Upper lobe of left lung (tissue), 6 donors: ENCODE measurements around the gene AGPAT4. TPM values are rescaled to one million over a fixed set of nuclear protein-coding genes. Genes with fewer than 3 reads are reported as not detected.

Experiments
- ATAC-seq, 2 donors: fragments of 200-7000 bp; cut with Tn5 transposase; one replicate each; pipeline ENCODE4 v1.9.1; 2022; ENCODE audit warnings: mild to moderate bottlenecking in 2 of 2, moderate library complexity in 2 of 2; ENCODE audit not compliant: low FRiP score in 2 of 2
- DNase-seq, 2 donors: peaks; one replicate each; pipeline ENCODE4 v3.0.0-alpha.2; 2019 to 2020
- H3K27ac ChIP-seq, 4 donors: fragments of 200-600 bp; sonication (generic); one replicate each; pipeline ENCODE4 v1.5.1; 2016 to 2019
- H3K27me3 ChIP-seq, 4 donors: fragments of 200-600 bp; sonication (generic); one replicate each; pipeline ENCODE4 v1.5.1; 2017 to 2019
- H3K36me3 ChIP-seq, 4 donors: fragments of 200-600 bp; sonication (generic); one replicate each; pipeline ENCODE4 v1.5.1; 2016 to 2019
- H3K4me1 ChIP-seq, 4 donors: fragments of 200-600 bp; sonication (generic); one replicate each; pipeline ENCODE4 v1.5.1; 2018 to 2019
- H3K4me3 ChIP-seq, 4 donors: fragments of 200-600 bp; sonication (generic); one replicate each; pipeline ENCODE4 v1.5.1; 2017 to 2019; ENCODE audit warnings: mild to moderate bottlenecking in 2 of 4, moderate library complexity in 1 of 4
- H3K9me3 ChIP-seq, 4 donors: fragments of 200-600 bp; sonication (generic); one replicate each; pipeline ENCODE4 v1.5.1; 2018 to 2019
- EP300 ChIP-seq, 4 donors: sonication (generic); formaldehyde crosslinking; IDR thresholded peaks; one replicate each; pipeline ENCODE4 v1.5.1; 2017; ENCODE audit warnings: antibody characterized with exemption in 4 of 4, control low read depth in 2 of 4
- POLR2A ChIP-seq, 4 donors: fragments of 450-650 bp; IDR thresholded peaks; one replicate each; pipeline ENCODE4 v1.5.1; 2016 to 2017; ENCODE audit warnings: antibody characterized with exemption in 4 of 4, mild to moderate bottlenecking in 2 of 4
- POLR2AphosphoS5 ChIP-seq, 2 donors: sonication (generic); formaldehyde crosslinking; IDR thresholded peaks; one replicate each; pipeline ENCODE4 v1.5.1; 2017; ENCODE audit warnings: antibody characterized with exemption in 2 of 2
- WGBS, 2 donors: methylation state at CpG; one replicate each; pipeline ENCODE4 v1.1.5; 2017 to 2018; 5-methylcytosine and 5-hydroxymethylcytosine counted together
- total RNA-seq, 6 donors: library from RNA; depleted of rRNA in 4 of 6; stranded (reverse); fragments of >200 nt in 4 of 6; gene quantifications; one replicate each; pipeline versions ENCODE4 v1.1.0 to v1.2.1, GENCODE V29; 2016 to 2021
- TF ChIP-seq, protein P1 (sequence below), 6 experiments: fragments of 450-650 bp in 4 of 6; fragments of 200-600 bp in 2 of 6; sonication (generic) in 2 of 6; IDR thresholded peaks; one replicate each; pipeline ENCODE4 v1.5.1; 2016 to 2019; ENCODE audit warnings: antibody characterized with exemption in 6 of 6
- donor health status: DM: no; HTN: no; CAD: no; lungs with moderate emphysema.
- donor health status: DM: no; HTN: yes; CAD: no; lungs with severe emphysema.

Gene AGPAT4
- total RNA-seq, 6 donors from 2014 or later, result 7.0 to 26.3 (median 14.4) TPM

DNA sequence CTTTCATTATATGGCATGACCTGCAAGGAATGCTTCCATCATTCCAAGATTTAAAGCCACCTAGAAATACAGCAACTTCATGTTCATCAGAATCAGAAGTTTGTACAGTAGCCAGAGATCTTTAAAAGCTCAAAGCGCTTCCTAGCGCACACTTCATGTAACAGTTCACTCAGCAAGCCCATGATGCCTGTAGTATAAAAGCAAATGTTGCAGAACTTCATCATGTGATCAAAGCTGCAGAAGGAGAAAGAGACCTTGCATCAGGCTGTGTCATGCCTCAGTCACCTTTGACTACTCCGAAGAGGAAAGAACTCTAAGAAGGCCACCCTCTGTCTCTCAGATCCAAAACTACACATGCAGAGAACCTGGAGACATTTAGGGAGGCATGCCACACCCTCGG, 78.5 kb downstream of the AGPAT4 start:
- no peaks in the 10 kb centered on the region for H3K27me3 ChIP-seq
- no peak overlapping the region for H3K4me3 ChIP-seq
- no peak for DNase-seq
- peak in 1 of 2 donors; percentile 18 for ATAC-seq
- 84 to 89% methylated on average over 2 to 4 of the region's 4 CpGs for WGBS, 2 donors
- peak overlapping the region in 1 of 4 donors; percentile 16 for H3K27ac ChIP-seq
- H3K4me1 ChIP-seq, result peaks cover 0 to 3% (median 0%) of the 10 kb centered on the region in 4 donors
- no peaks in the 10 kb centered on the region for H3K36me3 ChIP-seq
- TF ChIP-seq POLR2A (IDR thresholded peaks at IDR 0.05) (peak in 1 of 4 donors; percentile 14), POLR2AphosphoS5 (IDR thresholded peaks at IDR 0.05) (no peak), EP300 (IDR thresholded peaks at IDR 0.05) (no peak)
- TF ChIP-seq, protein P1, sequence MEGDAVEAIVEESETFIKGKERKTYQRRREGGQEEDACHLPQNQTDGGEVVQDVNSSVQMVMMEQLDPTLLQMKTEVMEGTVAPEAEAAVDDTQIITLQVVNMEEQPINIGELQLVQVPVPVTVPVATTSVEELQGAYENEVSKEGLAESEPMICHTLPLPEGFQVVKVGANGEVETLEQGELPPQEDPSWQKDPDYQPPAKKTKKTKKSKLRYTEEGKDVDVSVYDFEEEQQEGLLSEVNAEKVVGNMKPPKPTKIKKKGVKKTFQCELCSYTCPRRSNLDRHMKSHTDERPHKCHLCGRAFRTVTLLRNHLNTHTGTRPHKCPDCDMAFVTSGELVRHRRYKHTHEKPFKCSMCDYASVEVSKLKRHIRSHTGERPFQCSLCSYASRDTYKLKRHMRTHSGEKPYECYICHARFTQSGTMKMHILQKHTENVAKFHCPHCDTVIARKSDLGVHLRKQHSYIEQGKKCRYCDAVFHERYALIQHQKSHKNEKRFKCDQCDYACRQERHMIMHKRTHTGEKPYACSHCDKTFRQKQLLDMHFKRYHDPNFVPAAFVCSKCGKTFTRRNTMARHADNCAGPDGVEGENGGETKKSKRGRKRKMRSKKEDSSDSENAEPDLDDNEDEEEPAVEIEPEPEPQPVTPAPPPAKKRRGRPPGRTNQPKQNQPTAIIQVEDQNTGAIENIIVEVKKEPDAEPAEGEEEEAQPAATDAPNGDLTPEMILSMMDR (IDR thresholded peaks at IDR 0.05), result no peak
- H3K9me3 ChIP-seq, result no peaks in the 10 kb centered on the region

DNA sequence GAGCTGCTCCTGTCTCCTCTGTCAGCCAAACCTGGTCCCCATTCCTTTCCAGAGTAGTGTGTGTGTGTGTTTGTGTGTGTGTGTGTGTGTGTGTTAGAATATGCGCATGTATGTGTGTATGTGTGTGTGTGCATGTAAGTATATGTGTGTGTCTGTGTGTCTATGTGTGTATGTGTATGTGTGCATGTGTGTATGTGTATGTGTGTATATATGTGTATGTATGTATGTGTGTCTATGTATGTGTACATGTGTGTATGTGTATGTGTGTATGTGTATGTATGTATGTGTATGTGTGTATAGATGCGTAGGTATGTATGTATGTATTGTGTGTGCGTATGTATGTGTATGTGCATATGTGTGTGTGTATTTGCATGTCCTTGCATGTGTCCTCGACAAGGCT, 79.5 kb downstream of the AGPAT4 start:
- H3K27ac ChIP-seq, result no peak overlapping the region
- no peaks in the 10 kb centered on the region for H3K4me1 ChIP-seq
- ATAC-seq, result no peak
- WGBS, 2 donors, result 94 to 96% methylated on average over 4 of the region's 4 CpGs
- H3K4me3 ChIP-seq, result no peak overlapping the region
- DNase-seq, result no peak
- no peak for TF ChIP-seq EP300 (IDR thresholded peaks at IDR 0.05)
- TF ChIP-seq, protein P1 (IDR thresholded peaks at IDR 0.05), result no peak
- no peaks in the 10 kb centered on the region for H3K36me3 ChIP-seq
- H3K9me3 ChIP-seq, result no peaks in the 10 kb centered on the region
- no peaks in the 10 kb centered on the region for H3K27me3 ChIP-seq

DNA sequence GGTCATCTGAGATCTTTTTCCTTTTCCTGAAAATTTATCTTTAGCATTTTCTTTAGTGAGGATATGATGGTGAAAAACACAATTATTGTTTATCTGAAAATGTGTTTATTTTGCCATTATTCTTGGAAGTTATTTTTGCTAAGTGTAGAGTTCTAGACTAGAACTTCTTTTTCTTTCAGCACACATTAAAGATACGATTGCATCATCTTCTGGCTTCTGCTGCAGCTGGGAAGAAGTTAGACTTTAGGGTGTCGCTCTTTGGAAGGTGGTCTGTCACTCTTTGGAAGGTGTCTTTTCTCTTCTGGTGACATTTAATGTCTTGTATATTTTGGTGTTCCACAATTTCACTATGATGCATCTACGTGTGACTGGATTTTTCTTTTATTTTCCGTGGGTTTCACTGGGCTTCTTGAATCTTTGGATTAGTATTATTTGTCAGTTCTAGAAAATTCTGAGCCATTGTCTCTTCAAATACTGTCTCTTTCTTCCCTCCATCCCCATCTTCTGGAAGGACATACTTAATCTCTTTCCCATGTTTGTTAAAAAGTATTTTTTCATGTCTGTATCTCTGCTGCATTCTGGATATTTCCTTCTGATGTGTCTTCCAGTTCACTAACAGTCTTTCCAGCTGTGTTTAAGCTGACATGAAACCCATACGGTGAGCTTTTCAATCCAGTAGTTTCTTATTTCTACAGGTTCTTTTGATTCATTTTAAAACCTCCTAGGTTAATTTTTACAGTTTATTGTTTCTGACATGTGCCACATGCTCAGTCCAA, 81.0 kb downstream of the AGPAT4 start:
- H3K4me3 ChIP-seq, result no peak overlapping the region
- H3K27me3 ChIP-seq, result no peaks in the 10 kb centered on the region
- DNase-seq, result no peak
- H3K36me3 ChIP-seq, result no peaks in the 10 kb centered on the region
- no peak for ATAC-seq
- no peaks in the 10 kb centered on the region for H3K4me1 ChIP-seq
- no peak overlapping the region for H3K27ac ChIP-seq
- no peak for TF ChIP-seq EP300 (IDR thresholded peaks at IDR 0.05)
- no peak for TF ChIP-seq POLR2AphosphoS5 (IDR thresholded peaks at IDR 0.05)
- TF ChIP-seq POLR2A (IDR thresholded peaks at IDR 0.05), result no peak
- TF ChIP-seq, protein P1 (IDR thresholded peaks at IDR 0.05), result no peak
- 89 to 96% methylated on average over 5 of the region's 5 CpGs for WGBS, 2 donors
- H3K9me3 ChIP-seq, result no peaks in the 10 kb centered on the region

DNA sequence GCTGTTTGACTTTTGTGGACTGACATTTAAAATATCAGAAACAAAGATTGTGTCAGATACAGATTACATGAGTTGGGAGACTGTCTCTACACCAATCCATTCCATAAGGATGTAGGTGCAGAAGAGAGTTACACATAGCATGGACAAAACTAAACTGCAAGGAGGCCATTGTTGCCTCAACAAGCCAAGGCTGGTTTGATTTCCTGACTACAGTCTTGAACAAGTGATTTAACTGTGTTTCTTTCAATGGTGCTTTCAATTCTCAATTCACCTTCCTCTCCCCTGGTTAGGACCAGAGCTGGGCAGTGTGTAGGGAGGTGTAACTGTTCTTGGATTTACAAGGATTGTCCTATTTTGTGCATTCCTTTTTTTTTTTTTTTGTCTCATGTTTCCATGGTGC, 82.2 kb downstream of the AGPAT4 start:
- H3K9me3 ChIP-seq, result no peaks in the 10 kb centered on the region
- TF ChIP-seq POLR2A (IDR thresholded peaks at IDR 0.05) (no peak), EP300 (IDR thresholded peaks at IDR 0.05) (no peak), POLR2AphosphoS5 (IDR thresholded peaks at IDR 0.05) (no peak)
- TF ChIP-seq, protein P1 (IDR thresholded peaks at IDR 0.05), result no peak
- H3K27me3 ChIP-seq, result no peaks in the 10 kb centered on the region
- DNase-seq (no peak), ATAC-seq (no peak)
- H3K4me1 ChIP-seq, result no peaks in the 10 kb centered on the region
- H3K36me3 ChIP-seq, result no peaks in the 10 kb centered on the region
- H3K4me3 ChIP-seq, result no peak overlapping the region
- H3K27ac ChIP-seq, result no peak overlapping the region

DNA sequence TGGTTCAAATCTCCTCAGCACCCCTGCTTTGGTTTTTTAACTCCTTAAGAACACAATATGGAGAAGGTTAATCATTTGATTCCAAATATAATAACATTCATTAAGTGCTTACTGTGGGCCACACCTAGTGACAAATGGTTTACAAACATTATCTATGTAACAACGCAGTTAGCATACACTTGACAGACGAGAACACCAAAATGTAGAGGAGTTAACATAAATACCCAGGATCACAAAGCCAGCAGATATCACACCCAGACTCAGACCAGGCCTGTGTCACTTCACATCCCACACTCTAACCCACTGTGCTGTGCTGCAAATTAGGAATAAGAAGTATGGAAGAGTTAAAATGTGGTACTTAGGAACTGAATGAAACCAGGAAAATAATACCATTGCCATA, 82.9 kb downstream of the AGPAT4 start:
- DNase-seq (no peak), ATAC-seq (no peak)
- WGBS, 2 donors, result 68 to 69% methylated on average over 2 of the region's 2 CpGs
- H3K4me1 ChIP-seq, result no peaks in the 10 kb centered on the region
- H3K36me3 ChIP-seq, result no peaks in the 10 kb centered on the region
- TF ChIP-seq, protein P1 (IDR thresholded peaks at IDR 0.05), result no peak
- no peak for TF ChIP-seq EP300 (IDR thresholded peaks at IDR 0.05)
- TF ChIP-seq POLR2A (IDR thresholded peaks at IDR 0.05), result no peak
- no peak for TF ChIP-seq POLR2AphosphoS5 (IDR thresholded peaks at IDR 0.05)
- H3K9me3 ChIP-seq, result no peaks in the 10 kb centered on the region
- H3K27me3 ChIP-seq, result no peaks in the 10 kb centered on the region
- no peak overlapping the region for H3K27ac ChIP-seq
- H3K4me3 ChIP-seq, result no peak overlapping the region
